Measurements from ENCODE around the gene GNB5. TPM values are rescaled to one million over a fixed set of nuclear protein-coding genes. Genes with fewer than 3 reads are reported as not detected.
"Not testable (repeated sequence)": the region's sequence is repeated elsewhere in the genome, so short reads cannot be mapped to it uniquely, and the experiment has no call there.

Gene GNB5
- total RNA-seq (2014; rRNA removed; shearing (Covaris generic)), result 37.8 and 47.5 TPM in 2 replicates

GRCh38 chr15:52191207-52191606 lies at the start of gene GNB5:
Gene GNB5 (minus strand): TSS chr15:52191392. CDS start chr15:52184676, 6,716 bp downstream.
- no peak for DNase-seq (ENCODE audit: low read depth)

DNA sequence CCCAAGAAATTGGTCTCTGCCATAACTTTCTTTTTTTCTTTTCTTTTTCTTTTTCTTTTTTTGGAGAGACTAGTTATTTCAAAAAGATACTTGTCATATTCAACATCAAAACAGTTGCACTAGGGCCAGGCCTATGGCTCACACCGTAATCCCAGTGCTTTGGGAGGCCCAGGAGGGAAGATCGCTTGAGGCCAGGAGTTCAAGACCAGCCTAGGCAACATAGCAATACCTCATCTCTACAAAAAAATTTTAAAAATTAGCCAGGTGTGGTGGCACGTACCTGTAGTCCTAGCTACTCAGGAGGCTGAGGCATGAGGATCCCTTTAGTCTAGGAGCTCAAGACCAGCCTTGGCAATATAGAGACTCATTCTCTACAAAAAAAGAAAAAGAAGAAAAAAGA lies 49.0 kb upstream of the GNB5 start:
- no peak for DNase-seq (ENCODE audit: low read depth)

DNA sequence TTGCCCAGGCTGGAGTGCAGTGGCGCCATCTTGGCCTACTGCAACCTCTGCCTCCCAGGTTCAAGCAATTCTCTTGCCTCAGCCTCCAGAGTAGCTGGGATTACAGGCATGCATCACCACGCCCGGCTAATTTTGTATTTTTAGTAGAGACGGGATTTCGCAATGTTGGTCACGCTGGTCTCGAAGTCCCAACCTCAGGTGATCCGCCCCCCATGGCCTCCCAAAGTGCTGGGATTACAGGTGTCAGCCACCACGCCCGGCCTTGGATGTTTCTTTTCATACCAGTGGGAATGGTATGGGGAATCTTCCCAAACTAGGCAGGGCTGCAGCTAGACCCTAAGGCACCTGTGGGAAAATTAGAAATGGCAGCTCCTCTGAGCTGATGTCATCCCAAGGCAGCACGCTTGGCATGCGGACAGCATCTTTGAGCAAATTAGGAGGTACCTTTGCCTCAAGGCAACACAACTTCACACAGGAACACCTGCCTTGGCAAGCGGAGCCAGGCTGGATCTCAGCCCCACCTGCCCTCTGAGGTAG lies 47.9 kb upstream of the GNB5 start:
- DNase-seq (ENCODE audit: low read depth), result not testable (repeated sequence)

DNA sequence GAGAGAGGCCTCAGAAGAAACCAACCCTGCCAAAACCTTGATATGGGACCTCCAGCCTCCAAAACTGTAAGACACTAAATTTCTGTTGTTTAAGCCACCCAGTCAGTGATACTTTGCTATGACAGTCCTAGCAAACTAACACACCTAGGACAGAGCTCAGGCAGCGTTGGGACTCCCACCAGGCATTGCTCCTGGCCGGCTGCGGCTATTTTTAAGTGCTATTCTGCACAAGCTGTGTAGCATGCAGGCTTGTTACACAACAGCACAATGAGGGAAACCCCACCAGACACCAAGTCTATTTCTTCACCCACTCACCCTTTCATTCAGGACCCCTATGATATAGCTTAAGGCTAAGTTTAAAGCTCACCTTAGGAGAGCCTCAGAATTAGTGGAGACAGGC lies 47.0 kb upstream of the GNB5 start:
- DNase-seq (ENCODE audit: low read depth), result no peak

- peak; percentile 14 for DNase-seq (ENCODE audit: low read depth)
Observed at GRCh38 chr15:52236013-52236412, 44.8 kb upstream of the GNB5 start.

- no peak for DNase-seq (ENCODE audit: low read depth)
Observed at GRCh38 chr15:52234596-52235541, 43.7 kb upstream of the GNB5 start.

- no peak for DNase-seq (ENCODE audit: low read depth)
Observed at GRCh38 chr15:52233405-52233804, 42.2 kb upstream of the GNB5 start.

DNA sequence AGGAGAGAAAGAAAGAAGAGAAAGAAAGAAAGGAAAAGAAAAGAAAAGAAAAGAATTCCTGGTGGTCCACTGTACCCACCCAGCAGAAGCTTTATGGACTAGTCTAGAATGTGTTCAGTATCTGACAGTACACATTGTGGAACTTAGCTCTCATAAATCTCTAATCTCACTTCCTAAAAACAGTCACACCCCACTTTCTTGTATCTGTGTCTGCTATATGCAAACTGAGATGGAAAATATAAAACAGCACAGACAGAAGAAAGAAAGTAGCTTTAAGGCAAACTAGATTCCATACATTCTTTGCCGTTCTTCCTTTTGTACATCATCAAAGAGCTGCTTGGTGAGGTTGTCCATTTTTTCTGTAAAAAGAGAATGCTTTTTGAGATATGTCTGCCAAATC lies 41.1 kb upstream of the GNB5 start:
- no peak for DNase-seq (ENCODE audit: low read depth)

- DNase-seq (ENCODE audit: low read depth), result no peak
Observed at GRCh38 chr15:52230073-52230472, 38.9 kb upstream of the GNB5 start.

DNA sequence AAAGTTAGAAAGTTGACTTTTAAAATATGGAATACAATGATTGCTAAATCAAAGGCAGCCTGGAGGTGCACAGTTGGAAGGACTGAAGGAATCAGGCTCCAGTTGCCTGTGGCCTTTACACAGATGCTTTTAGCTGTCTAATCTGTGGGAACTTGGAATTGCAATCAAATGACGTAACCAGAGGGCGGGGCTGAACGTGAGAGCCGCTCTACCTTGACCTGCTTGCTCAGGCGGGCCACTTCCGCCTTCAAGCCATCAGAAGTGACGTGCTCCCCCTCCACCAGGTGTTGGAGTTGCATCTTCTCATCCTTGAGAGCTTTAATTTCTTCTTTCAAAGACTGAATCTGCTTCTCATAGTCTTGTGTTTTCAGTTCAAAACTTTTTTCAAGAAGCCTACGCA lies 37.7 kb upstream of the GNB5 start:
- peak; percentile 58 for DNase-seq (ENCODE audit: low read depth)

DNA sequence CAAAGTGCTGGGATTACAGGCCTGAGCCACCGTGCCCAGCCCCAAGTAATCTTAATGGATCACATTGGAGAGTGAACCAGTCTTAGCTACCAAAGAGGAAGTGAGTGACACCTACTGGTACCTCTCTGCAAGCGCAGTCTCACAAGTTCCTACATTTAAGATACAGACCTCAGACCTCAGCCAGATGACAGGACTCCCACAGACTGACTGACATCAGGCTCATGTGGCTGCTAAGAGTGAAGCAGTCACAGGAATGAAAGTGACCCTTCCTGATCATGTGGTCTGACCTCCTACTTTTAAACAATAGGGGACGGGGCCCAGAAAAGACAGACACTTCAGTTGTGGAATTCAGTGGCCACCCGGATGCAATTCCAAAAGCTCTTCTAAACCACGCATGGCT lies 36.3 kb upstream of the GNB5 start:
- DNase-seq (ENCODE audit: low read depth), result peak; percentile 76

- no peak for DNase-seq (ENCODE audit: low read depth)
Observed at GRCh38 chr15:52225230-52225629, 34.0 kb upstream of the GNB5 start.

DNA sequence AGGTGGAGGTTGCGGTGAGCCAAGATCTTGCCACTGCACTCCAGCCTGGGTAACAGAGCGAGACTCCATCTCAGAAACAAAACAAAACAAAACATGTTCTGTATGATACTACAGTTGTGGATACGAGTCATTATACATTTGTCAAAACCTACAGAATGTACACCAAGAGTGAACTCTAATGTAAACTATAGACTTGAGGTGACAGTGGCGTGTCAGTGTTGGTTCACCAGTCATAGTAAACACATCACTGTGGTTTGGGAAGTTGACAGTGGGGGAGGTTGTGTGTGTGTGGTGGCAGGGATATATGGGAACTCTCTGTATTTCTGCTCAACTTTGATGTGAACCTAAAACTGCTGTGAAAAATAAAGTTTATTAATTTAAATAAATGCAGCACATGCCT lies 33.0 kb upstream of the GNB5 start:
- no peak for DNase-seq (ENCODE audit: low read depth)

- DNase-seq (ENCODE audit: low read depth), result no peak
Observed at GRCh38 chr15:52221730-52222129, 30.5 kb upstream of the GNB5 start.

DNA sequence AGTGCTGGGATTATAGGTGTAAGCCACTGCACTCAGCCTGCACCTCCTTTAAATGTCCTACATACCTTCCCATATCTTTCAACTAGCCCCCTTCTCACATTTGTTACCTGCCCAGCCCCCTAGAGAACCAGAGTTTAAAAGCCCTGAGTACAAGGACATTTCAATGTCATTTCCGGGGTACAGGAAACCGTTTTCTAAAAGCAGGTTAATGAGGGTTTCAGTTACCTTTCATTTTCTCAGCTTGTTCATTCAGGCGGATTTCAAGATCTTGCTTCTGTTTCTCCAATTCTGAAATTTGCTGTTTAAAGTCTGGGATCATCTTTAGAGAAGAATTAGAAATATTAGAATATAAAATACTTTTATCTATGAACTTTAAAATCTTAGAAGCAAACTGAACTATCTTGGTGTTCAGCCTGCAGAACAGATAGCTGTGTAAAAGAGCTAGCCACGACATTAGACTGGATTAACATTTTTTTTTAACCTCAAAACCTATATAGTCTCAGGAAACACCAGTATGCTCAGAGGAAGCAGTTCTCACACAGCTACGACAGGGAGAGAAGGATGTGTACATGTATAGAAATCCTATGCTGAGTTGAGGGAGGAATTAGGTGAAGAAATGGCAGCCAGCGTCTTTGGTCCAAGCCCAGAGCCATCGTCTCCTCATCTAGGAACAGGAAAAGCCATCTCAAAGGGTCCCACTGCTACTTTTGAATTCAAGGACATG lies 29.9 kb upstream of the GNB5 start:
- DNase-seq (ENCODE audit: low read depth), result no peak

DNA sequence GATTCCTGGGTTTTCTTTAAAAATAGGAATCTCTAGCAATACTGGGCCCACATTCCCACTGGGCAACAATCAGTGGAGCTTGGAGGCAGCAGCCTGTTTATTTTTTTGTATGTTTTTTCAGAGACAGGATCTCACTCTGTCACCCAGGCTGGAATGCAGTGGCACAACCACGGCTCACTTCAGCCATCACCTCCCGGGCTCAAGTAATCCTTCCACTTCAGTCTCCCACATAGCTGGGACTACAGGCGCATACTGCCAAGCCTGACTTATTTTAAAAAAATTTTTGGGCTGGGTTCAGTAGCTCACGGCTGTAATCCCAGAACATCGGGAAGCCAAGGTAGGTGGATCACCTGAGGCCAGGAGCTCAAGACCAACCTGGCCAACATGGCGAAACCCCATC lies 29.1 kb upstream of the GNB5 start:
- peak; percentile 13 for DNase-seq (ENCODE audit: low read depth)

GRCh38 chr15:52218816-52219215 lies 27.6 kb upstream of the GNB5 start:
- DNase-seq (ENCODE audit: low read depth), result no peak

GRCh38 chr15:52218371-52218770 lies 27.2 kb upstream of the GNB5 start:
- no peak for DNase-seq (ENCODE audit: low read depth)

GRCh38 chr15:52217186-52217585 lies 26.0 kb upstream of the GNB5 start:
- no peak for DNase-seq (ENCODE audit: low read depth)

DNA sequence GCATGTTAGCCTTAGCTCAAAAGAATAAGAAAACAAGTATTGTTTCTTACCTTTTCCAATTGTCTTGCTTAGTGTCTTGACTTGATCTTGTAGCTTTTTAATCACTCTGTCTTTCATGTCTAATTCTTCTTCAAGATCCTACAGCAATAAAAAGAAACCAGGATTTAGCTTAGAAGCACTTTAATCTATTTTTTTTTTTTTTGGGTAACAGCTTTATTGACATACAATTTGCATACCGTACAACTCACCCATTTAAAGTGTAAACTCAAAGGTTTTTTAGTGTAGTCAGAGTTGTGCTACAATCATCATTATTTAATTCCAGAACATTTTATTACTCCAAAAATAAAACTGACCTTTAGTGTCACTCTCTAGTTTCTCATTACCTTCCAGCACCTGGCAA lies 23.4 kb upstream of the GNB5 start:
- DNase-seq (ENCODE audit: low read depth), result no peak

DNA sequence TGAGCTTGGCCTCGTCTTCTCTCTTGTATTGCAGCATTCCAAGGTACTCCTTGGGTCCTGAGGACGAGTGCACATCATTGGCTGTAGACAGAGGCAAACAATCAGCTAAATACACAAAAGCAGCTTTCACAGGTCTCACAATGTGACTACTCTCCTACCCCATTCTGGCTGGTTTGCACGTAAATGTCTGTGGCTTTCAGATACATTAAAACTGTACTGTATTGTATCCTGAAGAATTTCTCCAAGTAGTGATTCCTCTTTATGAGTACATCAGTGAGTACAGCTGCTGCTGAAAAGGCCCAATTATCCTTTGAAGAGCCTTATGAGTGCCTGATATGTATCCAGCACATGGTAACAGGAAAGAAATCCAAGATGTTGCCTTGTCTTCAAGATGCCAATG lies 22.0 kb upstream of the GNB5 start:
- DNase-seq (ENCODE audit: low read depth), result no peak

- DNase-seq (ENCODE audit: low read depth), result peak; percentile 68
Observed at GRCh38 chr15:52208306-52208946, 17.2 kb upstream of the GNB5 start.
